Measurements from ENCODE around the gene FILIP1L.

The FILIP1L gene

GRCh38 chr3:100002599-100003350 is 111.5 kb downstream of the FILIP1L start:
- no peak overlapping the region for H3K4me3 ChIP-seq (ENCODE audit: low read length)
- H3K4me2 ChIP-seq (ENCODE audit: low read length) = peak overlapping the region; percentile 4
- H3K36me3 ChIP-seq (ENCODE audit: insufficient read depth, low read length) = no peaks in the 10 kb centered on the region
- no peaks in the 10 kb centered on the region for H3K27me3 ChIP-seq (ENCODE audit: control insufficient read depth, insufficient read depth, low read length)
- no peak overlapping the region for H3K9ac ChIP-seq (ENCODE audit: low read depth, low read length)
- peaks cover 18% of the 10 kb centered on the region for H3K4me1 ChIP-seq (ENCODE audit: control insufficient read depth, insufficient read depth, low read length)
- no peaks in the 10 kb centered on the region for H3K9me3 ChIP-seq (replicated peaks; ENCODE audit: low read length)

- no peak overlapping the region for H3K9ac ChIP-seq (ENCODE audit: low read depth, low read length)
- no peak overlapping the region for H3K4me3 ChIP-seq (ENCODE audit: low read length)
- no peaks in the 10 kb centered on the region for H3K36me3 ChIP-seq (ENCODE audit: insufficient read depth, low read length)
- H3K27me3 ChIP-seq (ENCODE audit: control insufficient read depth, insufficient read depth, low read length) = no peaks in the 10 kb centered on the region
- H3K4me1 ChIP-seq (ENCODE audit: control insufficient read depth, insufficient read depth, low read length) = peaks cover 18% of the 10 kb centered on the region
- no peak overlapping the region for H3K4me2 ChIP-seq (ENCODE audit: low read length)
- no peaks in the 10 kb centered on the region for H3K9me3 ChIP-seq (replicated peaks; ENCODE audit: low read length)
Observed at GRCh38 chr3:100001526-100002270, 112.6 kb downstream of the FILIP1L start.

DNA sequence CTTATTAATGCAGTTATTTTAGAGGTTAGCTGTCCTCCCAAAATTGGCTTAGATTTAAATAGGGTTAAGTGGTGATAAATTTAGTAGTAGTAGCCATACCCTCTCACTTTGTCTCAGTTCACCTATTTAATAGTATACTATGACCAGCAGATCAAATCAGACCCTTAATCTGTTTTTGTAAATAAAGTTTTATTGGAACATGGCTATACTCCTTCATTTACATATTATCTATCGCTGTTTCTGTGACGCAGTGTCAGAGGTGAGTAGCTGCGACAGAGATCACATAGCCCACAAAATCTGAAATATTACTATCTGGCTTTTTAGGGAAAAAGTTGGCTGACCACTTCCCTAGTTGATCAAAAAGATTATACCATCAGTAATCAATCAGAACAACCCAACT is 113.2 kb downstream of the FILIP1L start:
- Histone ChIP-seq H3K4me1 (ENCODE audit: control insufficient read depth, insufficient read depth, low read length) (peaks cover 13% of the 10 kb centered on the region), H3K9me3 (replicated peaks; ENCODE audit: low read length) (no peaks in the 10 kb centered on the region), H3K36me3 (ENCODE audit: insufficient read depth, low read length) (no peaks in the 10 kb centered on the region), H3K9ac (ENCODE audit: low read depth, low read length) (no peak overlapping the region), H3K27me3 (ENCODE audit: control insufficient read depth, insufficient read depth, low read length) (no peaks in the 10 kb centered on the region), H3K4me2 (ENCODE audit: low read length) (no peak overlapping the region), H3K4me3 (ENCODE audit: low read length) (no peak overlapping the region)

DNA sequence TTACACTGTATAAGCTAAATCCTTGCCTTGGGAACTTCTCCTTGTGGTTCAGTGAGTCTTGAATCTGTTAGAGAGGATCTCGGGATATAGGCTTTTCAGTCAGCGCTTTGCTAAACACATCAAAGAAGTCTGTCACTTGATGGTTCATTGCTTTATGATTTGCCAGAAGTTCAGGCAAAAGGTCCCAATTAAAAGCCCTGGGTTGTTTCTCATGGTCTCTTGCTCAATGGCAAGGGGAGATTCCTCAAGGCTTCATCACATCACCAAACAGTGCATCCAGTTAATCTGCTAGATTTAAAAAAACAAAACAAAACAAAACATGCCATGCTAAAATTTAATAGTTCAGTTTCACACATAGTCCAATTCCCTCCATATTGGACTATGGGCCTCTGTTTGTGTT is 114.8 kb downstream of the FILIP1L start:
- Histone ChIP-seq H3K9me3 (replicated peaks; ENCODE audit: low read length) (no peaks in the 10 kb centered on the region), H3K36me3 (ENCODE audit: insufficient read depth, low read length) (no peaks in the 10 kb centered on the region), H3K27me3 (ENCODE audit: control insufficient read depth, insufficient read depth, low read length) (no peaks in the 10 kb centered on the region), H3K4me2 (ENCODE audit: low read length) (no peak overlapping the region), H3K9ac (ENCODE audit: low read depth, low read length) (no peak overlapping the region), H3K4me1 (ENCODE audit: control insufficient read depth, insufficient read depth, low read length) (peaks cover 13% of the 10 kb centered on the region), H3K4me3 (ENCODE audit: low read length) (no peak overlapping the region)

DNA sequence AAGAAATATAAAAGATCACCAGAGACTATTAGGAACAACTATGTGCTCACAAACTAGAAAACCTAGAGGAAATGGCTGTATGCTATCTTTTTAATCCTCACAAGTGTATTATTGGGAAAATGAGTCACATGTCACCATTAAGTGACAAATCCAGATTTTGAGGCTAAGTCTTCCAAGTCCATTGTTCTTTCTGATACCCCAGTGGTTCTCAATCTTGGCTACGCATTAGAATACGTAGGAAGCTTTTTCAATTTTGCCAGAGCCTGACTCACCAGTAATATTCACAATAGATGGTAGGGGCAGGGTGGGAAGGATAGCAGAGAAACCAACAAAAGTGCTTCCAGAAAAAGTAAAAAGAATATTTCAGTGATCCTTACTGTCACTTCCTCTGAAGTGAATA is 117.0 kb downstream of the FILIP1L start:
- Histone ChIP-seq H3K4me3 (ENCODE audit: low read length) (no peak overlapping the region), H3K36me3 (ENCODE audit: insufficient read depth, low read length) (no peaks in the 10 kb centered on the region), H3K9me3 (replicated peaks; ENCODE audit: low read length) (no peaks in the 10 kb centered on the region), H3K27me3 (ENCODE audit: control insufficient read depth, insufficient read depth, low read length) (no peaks in the 10 kb centered on the region), H3K4me1 (ENCODE audit: control insufficient read depth, insufficient read depth, low read length) (peaks cover 2% of the 10 kb centered on the region), H3K9ac (ENCODE audit: low read depth, low read length) (no peak overlapping the region), H3K4me2 (ENCODE audit: low read length) (no peak overlapping the region)

GRCh38 chr3:99990179-99990578 is 124.1 kb downstream of the FILIP1L start:
- Histone ChIP-seq H3K9me3 (replicated peaks; ENCODE audit: low read length) (no peaks in the 10 kb centered on the region), H3K4me2 (ENCODE audit: low read length) (no peak overlapping the region), H3K9ac (ENCODE audit: low read depth, low read length) (no peak overlapping the region), H3K36me3 (ENCODE audit: insufficient read depth, low read length) (no peaks in the 10 kb centered on the region), H3K4me1 (ENCODE audit: control insufficient read depth, insufficient read depth, low read length) (no peaks in the 10 kb centered on the region), H3K4me3 (ENCODE audit: low read length) (no peak overlapping the region), H3K27me3 (ENCODE audit: control insufficient read depth, insufficient read depth, low read length) (no peaks in the 10 kb centered on the region)

GRCh38 chr3:99984668-99985067 is 129.6 kb downstream of the FILIP1L start:
- Histone ChIP-seq H3K36me3 (ENCODE audit: insufficient read depth, low read length) (no peaks in the 10 kb centered on the region), H3K9me3 (replicated peaks; ENCODE audit: low read length) (no peaks in the 10 kb centered on the region), H3K9ac (ENCODE audit: low read depth, low read length) (no peak overlapping the region), H3K4me1 (ENCODE audit: control insufficient read depth, insufficient read depth, low read length) (no peaks in the 10 kb centered on the region), H3K4me2 (ENCODE audit: low read length) (no peak overlapping the region), H3K4me3 (ENCODE audit: low read length) (no peak overlapping the region), H3K27me3 (ENCODE audit: control insufficient read depth, insufficient read depth, low read length) (no peaks in the 10 kb centered on the region)

DNA sequence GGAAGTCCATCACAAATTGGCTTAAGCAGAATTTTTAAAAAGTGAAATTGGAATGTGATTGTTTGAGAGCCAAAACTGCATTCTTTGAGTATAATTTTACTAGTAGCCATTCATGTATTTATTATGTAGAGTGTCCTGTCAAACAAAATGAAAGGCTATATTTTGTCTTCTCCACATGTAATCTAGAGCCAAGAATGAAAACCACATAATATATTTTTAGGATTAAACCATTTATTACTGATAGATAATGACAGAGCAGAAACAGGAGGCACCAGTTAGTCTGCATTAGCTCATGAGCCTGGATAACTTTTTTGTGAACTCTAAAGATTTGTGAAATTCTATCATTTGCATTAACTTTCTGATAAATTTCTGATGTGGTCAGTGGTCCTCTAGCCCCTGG is 130.2 kb downstream of the FILIP1L start:
- Histone ChIP-seq H3K4me3 (ENCODE audit: low read length) (no peak overlapping the region), H3K4me1 (ENCODE audit: control insufficient read depth, insufficient read depth, low read length) (no peaks in the 10 kb centered on the region), H3K9me3 (replicated peaks; ENCODE audit: low read length) (no peaks in the 10 kb centered on the region), H3K4me2 (ENCODE audit: low read length) (no peak overlapping the region), H3K9ac (ENCODE audit: low read depth, low read length) (no peak overlapping the region), H3K36me3 (ENCODE audit: insufficient read depth, low read length) (no peaks in the 10 kb centered on the region), H3K27me3 (ENCODE audit: control insufficient read depth, insufficient read depth, low read length) (no peaks in the 10 kb centered on the region)

GRCh38 chr3:99982650-99983049 is 131.7 kb downstream of the FILIP1L start:
- no peaks in the 10 kb centered on the region for H3K36me3 ChIP-seq (ENCODE audit: insufficient read depth, low read length)
- no peaks in the 10 kb centered on the region for H3K4me1 ChIP-seq (ENCODE audit: control insufficient read depth, insufficient read depth, low read length)
- H3K27me3 ChIP-seq (ENCODE audit: control insufficient read depth, insufficient read depth, low read length) = no peaks in the 10 kb centered on the region
- no peak overlapping the region for H3K9ac ChIP-seq (ENCODE audit: low read depth, low read length)
- no peak overlapping the region for H3K4me3 ChIP-seq (ENCODE audit: low read length)
- no peak overlapping the region for H3K4me2 ChIP-seq (ENCODE audit: low read length)
- no peaks in the 10 kb centered on the region for H3K9me3 ChIP-seq (replicated peaks; ENCODE audit: low read length)

DNA sequence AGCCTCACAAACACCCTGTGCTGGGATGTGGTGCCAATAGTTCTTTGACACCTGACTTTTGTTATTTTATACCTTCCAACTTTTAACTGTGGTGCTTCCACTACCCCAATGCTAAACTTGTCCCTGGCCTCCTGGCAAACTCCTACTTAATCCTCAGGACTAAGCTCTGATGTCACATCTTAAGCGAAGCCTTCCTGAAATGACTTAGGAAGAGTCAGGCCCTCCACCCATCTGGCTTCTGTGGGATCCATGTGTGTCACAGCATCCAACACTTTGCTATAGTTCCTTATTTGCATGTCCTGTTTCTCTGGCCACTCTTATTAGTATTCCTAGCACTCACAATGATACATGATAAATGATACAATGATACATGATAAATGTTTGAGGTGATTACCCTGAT is 133.2 kb downstream of the FILIP1L start:
- H3K9ac ChIP-seq (ENCODE audit: low read depth, low read length) = no peak overlapping the region
- no peaks in the 10 kb centered on the region for H3K27me3 ChIP-seq (ENCODE audit: control insufficient read depth, insufficient read depth, low read length)
- H3K4me1 ChIP-seq (ENCODE audit: control insufficient read depth, insufficient read depth, low read length) = no peaks in the 10 kb centered on the region
- H3K36me3 ChIP-seq (ENCODE audit: insufficient read depth, low read length) = no peaks in the 10 kb centered on the region
- H3K4me2 ChIP-seq (ENCODE audit: low read length) = no peak overlapping the region
- H3K4me3 ChIP-seq (ENCODE audit: low read length) = no peak overlapping the region
- no peaks in the 10 kb centered on the region for H3K9me3 ChIP-seq (replicated peaks; ENCODE audit: low read length)

DNA sequence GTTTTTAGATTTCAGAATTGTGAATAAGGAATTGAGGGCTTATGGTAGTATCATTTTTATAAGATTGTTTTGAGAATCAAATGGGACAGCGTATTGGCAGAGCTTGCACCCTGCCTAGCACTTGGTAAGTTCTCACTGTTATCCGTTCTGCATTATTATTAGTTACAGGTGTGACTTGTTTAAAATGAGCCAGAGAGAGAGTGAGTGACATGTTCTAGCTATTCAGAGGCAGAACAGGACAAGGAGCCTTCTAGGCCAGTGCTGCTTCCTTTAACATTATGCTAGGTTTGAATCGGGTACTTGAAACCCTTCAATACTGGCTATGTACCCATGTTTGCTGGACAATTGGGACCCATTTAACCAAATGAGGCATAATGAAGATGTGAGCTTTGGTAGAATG is 133.7 kb downstream of the FILIP1L start:
- Histone ChIP-seq H3K36me3 (ENCODE audit: insufficient read depth, low read length) (no peaks in the 10 kb centered on the region), H3K9ac (ENCODE audit: low read depth, low read length) (no peak overlapping the region), H3K4me1 (ENCODE audit: control insufficient read depth, insufficient read depth, low read length) (no peaks in the 10 kb centered on the region), H3K9me3 (replicated peaks; ENCODE audit: low read length) (no peaks in the 10 kb centered on the region), H3K4me3 (ENCODE audit: low read length) (no peak overlapping the region), H3K4me2 (ENCODE audit: low read length) (no peak overlapping the region), H3K27me3 (ENCODE audit: control insufficient read depth, insufficient read depth, low read length) (no peaks in the 10 kb centered on the region)

DNA sequence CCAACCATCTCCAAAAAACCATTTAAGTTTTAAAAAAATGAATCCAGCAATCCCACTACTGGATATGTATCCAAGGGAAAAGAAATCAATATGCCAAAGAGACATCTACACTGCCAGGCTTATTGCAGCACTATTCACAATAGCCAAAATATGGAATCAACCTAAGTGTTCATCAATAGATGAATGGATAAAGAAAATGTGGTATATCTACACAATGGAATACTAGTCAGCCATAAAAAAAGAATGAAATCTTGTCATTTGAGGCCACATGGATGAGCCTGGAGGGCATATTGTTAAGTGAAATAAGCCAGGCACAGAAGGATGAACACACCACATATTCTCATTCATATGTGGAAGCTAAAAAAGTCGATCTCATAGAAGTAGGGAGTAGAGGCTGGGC is 136.1 kb downstream of the FILIP1L start:
- Histone ChIP-seq H3K4me2 (ENCODE audit: low read length) (no peak overlapping the region), H3K9ac (ENCODE audit: low read depth, low read length) (no peak overlapping the region)

More for the DNA sequence above, 136.1 kb downstream of the FILIP1L start:
- H3K4me3 ChIP-seq (ENCODE audit: low read length) = no peak overlapping the region
- no peaks in the 10 kb centered on the region for H3K4me1 ChIP-seq (ENCODE audit: control insufficient read depth, insufficient read depth, low read length)
- H3K9me3 ChIP-seq (replicated peaks; ENCODE audit: low read length) = no peaks in the 10 kb centered on the region
- no peaks in the 10 kb centered on the region for H3K27me3 ChIP-seq (ENCODE audit: control insufficient read depth, insufficient read depth, low read length)
- H3K36me3 ChIP-seq (ENCODE audit: insufficient read depth, low read length) = no peaks in the 10 kb centered on the region
